NOMO-1 treated with DMSO at 0.1 percent for 48 hours (cell line): ENCODE measurements around the gene DYNLRB1.
"Not testable (repeated sequence)": the region's sequence is repeated elsewhere in the genome, so short reads cannot be mapped to it uniquely, and the experiment has no call there.

Experiments used
- DNase-seq: peaks from one replicate; lab custom pipeline; 2025; ENCODE audit not compliant: unreplicated experiment; lab: John Stamatoyannopoulos, UW

Gene DYNLRB1

GRCh38 chr20:34511891-34512265 lies 4.3 kb upstream of the DYNLRB1 start:
- no peak for DNase-seq

GRCh38 chr20:34512266-34512954 lies 3.8 kb upstream of the DYNLRB1 start:
- DNase-seq = no peak

GRCh38 chr20:34512955-34513419 lies 3.2 kb upstream of the DYNLRB1 start:
- no peak for DNase-seq

GRCh38 chr20:34514034-34514433 lies 2.2 kb upstream of the DYNLRB1 start:
- DNase-seq = not testable (repeated sequence)

GRCh38 chr20:34514897-34515483 lies 1.2 kb upstream of the DYNLRB1 start:
- peak; percentile 24 for DNase-seq

GRCh38 chr20:34515484-34516246 lies 557 bp upstream of the DYNLRB1 start:
- peak; percentile 24 for DNase-seq

GRCh38 chr20:34517114-34517505 lies 888 bp downstream of the DYNLRB1 start:
- DNase-seq = no peak

GRCh38 chr20:34518863-34519262 lies 2.6 kb downstream of the DYNLRB1 start:
- not testable (repeated sequence) for DNase-seq

GRCh38 chr20:34519841-34520240 lies 3.6 kb downstream of the DYNLRB1 start:
- DNase-seq = not testable (repeated sequence)

GRCh38 chr20:34522969-34523871 lies 7.0 kb downstream of the DYNLRB1 start:
- DNase-seq = peak; percentile 14

- DNase-seq = no peak
Measured at GRCh38 chr20:34524426-34524825, 8.2 kb downstream of the DYNLRB1 start.

GRCh38 chr20:34525342-34525708 lies 9.1 kb downstream of the DYNLRB1 start:
- DNase-seq = no peak

GRCh38 chr20:34525709-34526416 lies 9.6 kb downstream of the DYNLRB1 start:
- DNase-seq = no peak

GRCh38 chr20:34526466-34526865 lies 10.2 kb downstream of the DYNLRB1 start:
- DNase-seq = no peak

- no peak for DNase-seq
Measured at GRCh38 chr20:34527016-34527415, 10.8 kb downstream of the DYNLRB1 start.

- no peak for DNase-seq
Measured at GRCh38 chr20:34528921-34529297, 12.7 kb downstream of the DYNLRB1 start.

GRCh38 chr20:34529742-34530141 lies 13.5 kb downstream of the DYNLRB1 start:
- DNase-seq = no peak

GRCh38 chr20:34530342-34530741 lies 14.1 kb downstream of the DYNLRB1 start:
- no peak for DNase-seq

- no peak for DNase-seq
Measured at GRCh38 chr20:34531608-34532265, 15.5 kb downstream of the DYNLRB1 start.

- DNase-seq = no peak
Measured at GRCh38 chr20:34532320-34532719, 16.1 kb downstream of the DYNLRB1 start.
